GM12872 (cell line): ENCODE data around the gene KRT12.

Source experiments
- TF ChIP-seq, protein P1 (sequence below): IDR thresholded peaks from 3 replicates; pipeline ENCODE4 v1.5.1; 2011; ENCODE audit warnings: low read depth, mild to moderate bottlenecking, low read length, moderate library complexity; ENCODE audit not compliant: insufficient read depth

Gene KRT12

DNA sequence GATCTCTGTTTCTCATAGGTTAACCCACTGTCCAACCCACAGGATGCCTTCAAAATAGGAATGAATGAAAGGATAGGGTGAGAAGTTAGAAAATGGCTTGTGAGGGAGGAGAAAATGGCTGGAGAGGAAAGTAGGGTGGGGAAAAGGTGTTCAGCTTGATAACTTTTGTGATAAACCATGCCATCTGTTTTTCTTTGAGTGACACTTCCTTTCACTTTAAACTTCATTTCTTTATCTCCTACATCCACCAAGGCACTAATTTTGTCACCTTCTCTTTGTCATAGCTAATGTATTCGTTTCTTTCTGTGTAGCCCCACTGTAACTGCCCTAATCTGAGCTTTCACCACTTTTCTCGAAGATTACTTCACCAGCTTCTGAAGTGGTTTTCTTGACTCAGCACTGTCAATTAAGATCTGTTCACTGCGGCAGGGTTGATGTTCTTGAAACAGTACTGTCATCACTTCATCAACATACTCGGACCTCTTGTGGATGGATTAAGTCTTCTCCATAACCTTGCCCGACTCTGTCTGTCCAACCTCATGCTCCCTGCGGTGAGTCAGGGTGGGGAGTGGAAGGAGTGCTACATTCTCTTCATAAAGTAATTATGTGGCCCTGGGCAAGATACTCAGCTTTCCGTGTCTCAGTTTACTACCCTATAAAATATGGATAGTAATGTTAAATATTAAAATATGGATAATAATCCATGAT lies 39.1 kb downstream of the KRT12 start:
- TF ChIP-seq, protein P1, sequence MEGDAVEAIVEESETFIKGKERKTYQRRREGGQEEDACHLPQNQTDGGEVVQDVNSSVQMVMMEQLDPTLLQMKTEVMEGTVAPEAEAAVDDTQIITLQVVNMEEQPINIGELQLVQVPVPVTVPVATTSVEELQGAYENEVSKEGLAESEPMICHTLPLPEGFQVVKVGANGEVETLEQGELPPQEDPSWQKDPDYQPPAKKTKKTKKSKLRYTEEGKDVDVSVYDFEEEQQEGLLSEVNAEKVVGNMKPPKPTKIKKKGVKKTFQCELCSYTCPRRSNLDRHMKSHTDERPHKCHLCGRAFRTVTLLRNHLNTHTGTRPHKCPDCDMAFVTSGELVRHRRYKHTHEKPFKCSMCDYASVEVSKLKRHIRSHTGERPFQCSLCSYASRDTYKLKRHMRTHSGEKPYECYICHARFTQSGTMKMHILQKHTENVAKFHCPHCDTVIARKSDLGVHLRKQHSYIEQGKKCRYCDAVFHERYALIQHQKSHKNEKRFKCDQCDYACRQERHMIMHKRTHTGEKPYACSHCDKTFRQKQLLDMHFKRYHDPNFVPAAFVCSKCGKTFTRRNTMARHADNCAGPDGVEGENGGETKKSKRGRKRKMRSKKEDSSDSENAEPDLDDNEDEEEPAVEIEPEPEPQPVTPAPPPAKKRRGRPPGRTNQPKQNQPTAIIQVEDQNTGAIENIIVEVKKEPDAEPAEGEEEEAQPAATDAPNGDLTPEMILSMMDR: no peak

DNA sequence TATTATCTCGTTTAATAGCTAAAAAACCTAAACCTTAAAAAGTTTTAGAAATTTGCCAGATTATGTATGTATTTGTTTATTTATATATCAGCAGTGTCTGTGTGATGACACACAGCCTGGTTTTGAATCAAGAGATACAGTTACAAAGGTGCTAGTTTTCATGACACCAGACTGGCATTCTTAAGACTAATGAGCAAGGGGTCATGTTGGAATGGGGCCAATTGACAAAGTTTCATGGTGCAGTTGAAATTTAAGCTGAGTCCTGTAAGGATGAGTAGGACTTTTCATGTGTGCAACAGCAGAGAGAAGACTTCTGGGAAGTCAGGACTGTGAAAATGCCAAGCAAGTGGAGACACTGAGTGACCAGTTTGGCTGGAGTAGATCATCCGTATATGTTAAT lies 41.4 kb downstream of the KRT12 start:
- TF ChIP-seq, protein P1: no peak

DNA sequence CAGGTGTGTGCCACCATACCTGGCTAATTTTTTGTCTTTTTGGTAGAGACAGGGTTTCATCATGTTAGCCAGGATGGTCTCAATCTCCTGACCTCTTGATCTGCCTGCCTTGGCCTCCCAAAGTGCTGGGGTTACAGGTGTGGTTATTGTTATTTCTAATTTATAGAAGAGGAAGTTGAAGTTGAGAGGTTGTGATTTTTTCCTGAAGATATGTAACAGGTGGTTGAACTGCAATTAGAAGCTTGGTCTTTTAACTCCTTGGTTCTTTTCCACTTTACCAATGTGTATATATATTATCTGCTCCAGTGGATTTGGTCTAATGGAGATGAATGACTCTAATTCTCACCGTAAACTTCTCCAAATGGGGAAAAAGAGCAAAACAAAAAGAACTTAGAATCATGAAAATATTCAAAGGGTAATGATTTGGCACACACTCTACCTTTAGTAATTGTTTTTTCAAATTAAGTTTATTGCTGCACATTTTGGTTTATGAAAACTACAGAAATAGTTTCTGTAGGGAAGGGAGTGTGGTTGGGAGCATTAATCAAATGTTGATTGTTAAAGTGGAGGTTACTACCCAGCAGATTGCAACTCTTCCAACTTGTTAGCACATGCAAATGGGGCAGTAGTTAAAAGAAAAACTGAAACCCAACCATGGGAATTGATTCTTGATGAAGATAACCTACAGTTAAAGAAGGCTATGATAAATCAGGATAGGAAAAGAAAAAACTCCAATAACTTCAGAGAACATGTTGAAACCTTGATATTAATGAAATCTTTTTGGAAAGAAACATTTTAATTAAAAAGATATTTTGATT lies 42.8 kb downstream of the KRT12 start:
- TF ChIP-seq, protein P1: no peak

DNA sequence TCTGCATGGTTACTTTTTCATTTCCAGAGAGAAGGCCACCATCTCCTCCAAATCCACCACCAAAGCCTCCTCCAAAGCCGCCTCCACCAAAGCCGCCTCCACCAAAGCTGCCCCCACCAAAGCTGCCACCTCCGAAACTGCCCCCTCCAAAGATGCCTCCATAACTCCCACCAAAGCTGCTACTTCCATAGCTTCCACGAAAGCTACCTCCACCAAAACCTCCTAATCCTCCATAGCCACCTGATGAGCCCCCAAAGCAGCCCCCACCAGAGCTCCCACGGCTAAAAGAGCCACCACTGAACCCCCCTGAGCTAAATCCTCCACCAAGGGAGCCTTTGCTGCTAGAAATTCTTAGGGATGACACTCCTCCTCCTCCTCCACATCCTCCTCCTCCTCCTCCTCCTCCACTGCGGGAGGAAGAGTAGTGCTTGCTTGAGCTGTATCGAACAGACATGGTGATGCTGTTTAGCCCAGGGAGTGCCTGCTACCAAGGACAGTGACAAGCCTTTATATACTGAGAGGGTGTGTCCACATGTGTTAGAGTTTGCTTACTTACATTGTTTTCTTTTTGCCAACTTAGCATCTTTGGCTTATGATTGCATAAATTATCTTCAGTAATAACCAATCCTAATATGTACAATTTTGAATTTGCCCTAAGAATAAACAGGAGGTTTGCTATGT lies 44.8 kb downstream of the KRT12 start, which contains the start of gene KRT10:
Gene KRT10 (minus strand): TSS at position 483 of the 681 bp plus-strand sequence. CDS start 29 bp downstream, at position 454.
- TF ChIP-seq, protein P1: no peak

DNA sequence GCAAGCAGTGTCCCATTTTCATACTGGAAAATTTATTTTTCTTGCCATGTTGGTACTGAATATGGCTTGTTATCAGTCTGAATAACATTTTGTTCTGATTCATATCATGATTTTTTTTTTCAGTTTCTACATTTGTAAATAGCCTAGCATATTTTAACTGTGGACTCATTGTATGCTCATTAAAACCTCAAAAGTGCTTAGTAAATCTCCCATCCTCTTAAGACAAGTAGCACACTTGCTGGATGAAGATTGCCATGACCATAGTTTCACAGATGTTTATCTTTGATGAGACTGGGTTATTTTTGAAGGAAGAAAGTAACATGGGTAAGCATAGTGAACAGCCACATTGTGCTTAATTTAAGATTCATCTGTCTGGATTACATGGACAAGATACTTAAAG lies 45.5 kb downstream of the KRT12 start:
- TF ChIP-seq, protein P1: no peak

DNA sequence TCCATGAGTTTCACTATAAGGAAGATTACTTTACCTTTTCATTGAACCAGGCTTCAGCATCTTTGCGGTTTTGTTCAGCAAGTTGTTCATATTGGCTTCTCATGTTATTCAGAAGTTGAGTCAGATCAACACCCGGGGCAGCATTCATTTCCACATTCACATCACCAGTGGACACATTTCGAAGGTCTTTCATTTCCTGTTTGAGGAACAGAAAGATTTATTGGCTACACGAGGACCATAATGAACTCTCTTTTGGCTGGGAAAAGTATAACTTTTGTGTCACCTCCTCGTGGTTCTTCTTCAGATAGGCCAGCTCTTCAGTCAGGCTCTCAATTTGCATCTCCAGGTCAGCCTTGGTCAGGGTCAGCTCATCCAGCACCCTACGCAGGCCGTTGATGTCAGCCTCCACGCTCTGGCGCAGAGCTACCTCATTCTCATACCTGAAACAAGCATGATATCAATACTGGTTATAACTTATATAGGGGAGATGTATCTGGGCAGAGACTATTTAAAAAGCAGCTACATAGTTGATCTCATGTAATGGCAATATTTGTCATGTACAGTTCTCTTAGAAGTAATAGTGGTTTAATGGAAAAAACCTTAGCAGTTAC lies 46.7 kb downstream of the KRT12 start:
- TF ChIP-seq, protein P1: no peak
